T-cell (primary cell): Measurements from ENCODE around the gene TLR2. TPM values are rescaled to one million over a fixed set of nuclear protein-coding genes. Genes with fewer than 3 reads are reported as not detected.

Experiments
- ATAC-seq, 4 experiments: fragments of 200-7000 bp in 3 of 4; fragments of 150-1000 bp in 1 of 4; cut with Tn5 transposase; replicated peaks in 1 of 4; 1 replicate in 3 of 4; 2 replicates in 1 of 4; pipeline ENCODE4 v1.10.0; 2021; ENCODE audit warnings: moderate library complexity in 3 of 4, mild to moderate bottlenecking in 2 of 4, moderate number of reproducible peaks in 1 of 4
- CTCF ChIA-PET, 2 donors: fragments of 300-600 bp; sonication (Branson Sonifier 250); formaldehyde crosslinking; loops; one replicate each; lab custom pipeline; 2022; ENCODE audit warnings: antibody characterized with exemption in 2 of 2; lab: Charles Lee
- POLR2A ChIA-PET, 2 donors: fragments of 300-600 bp; sonication (Branson Sonifier 250); formaldehyde crosslinking; loops; one replicate each; lab custom pipeline; 2022; ENCODE audit warnings: antibody characterized with exemption in 2 of 2; lab: Charles Lee
- DNase-seq, 35 experiments: peaks; one replicate each; pipeline versions ENCODE4 v3.0.0 to v3.0.0-alpha.2; 2013 to 2023
- H3K27ac ChIP-seq: one replicate; pipeline ENCODE4 v1.5.1; 2013; ENCODE audit warnings: low read length
- H3K27me3 ChIP-seq, 2 experiments: replicated peaks in 1 of 2; 1 replicate in 1 of 2; 2 replicates in 1 of 2; pipeline versions ENCODE4 v1.6.1 to v1.7.0; 2013; ENCODE audit warnings: low read length in 1 of 2, mixed read lengths in 1 of 2; ENCODE audit not compliant: control insufficient read depth in 2 of 2, insufficient read depth in 2 of 2; ENCODE audit errors: extremely low read depth in 1 of 2
- H3K36me3 ChIP-seq, 2 donors: 1 replicate in 1 of 2; 2 replicates in 1 of 2; pipeline versions ENCODE4 v1.6.1 to v1.7.0; 2013; ENCODE audit warnings: low read length in 1 of 2; ENCODE audit not compliant: control insufficient read depth in 2 of 2, insufficient read depth in 1 of 2; ENCODE audit errors: extremely low read depth in 1 of 2
- H3K4me1 ChIP-seq, 2 experiments: 1 replicate in 1 of 2; 2 replicates in 1 of 2; pipeline versions ENCODE4 v1.6.1 to v1.7.0; 2013; ENCODE audit warnings: low read length in 2 of 2, mixed read lengths in 1 of 2; ENCODE audit not compliant: insufficient read depth in 2 of 2, control insufficient read depth in 1 of 2; ENCODE audit errors: extremely low read depth in 1 of 2
- H3K4me3 ChIP-seq, 2 donors: 1 replicate in 1 of 2; 2 replicates in 1 of 2; pipeline versions ENCODE4 v1.5.1 to v1.7.0; 2013; ENCODE audit warnings: mild to moderate bottlenecking in 2 of 2, low read length in 1 of 2, moderate library complexity in 1 of 2; ENCODE audit not compliant: control insufficient read depth in 1 of 2; ENCODE audit errors: extremely low read depth in 1 of 2
- H3K9me3 ChIP-seq: 2 replicates; pipeline ENCODE4 v1.7.0; 2013
- H3K27ac Mint-ChIP-seq, 2 donors: one replicate each; pipeline ENCODE4 v1.8.0; 2020 to 2021; ENCODE audit warnings: mild to moderate bottlenecking in 2 of 2, mixed read lengths in 2 of 2
- H3K27me3 Mint-ChIP-seq, 2 donors: one replicate each; pipeline ENCODE4 v1.8.0; 2021 to 2022; ENCODE audit warnings: mixed read lengths in 2 of 2
- H3K36me3 Mint-ChIP-seq: one replicate; pipeline ENCODE4 v1.8.0; 2021; ENCODE audit warnings: mixed read lengths
- H3K4me1 Mint-ChIP-seq, 3 donors: one replicate each; pipeline ENCODE4 v1.8.0; 2020 to 2022; ENCODE audit warnings: mixed read lengths in 3 of 3, mild to moderate bottlenecking in 1 of 3
- H3K4me3 Mint-ChIP-seq, 3 donors: one replicate each; pipeline ENCODE4 v1.8.0; 2020 to 2022; ENCODE audit warnings: mild to moderate bottlenecking in 3 of 3, mixed read lengths in 3 of 3, moderate library complexity in 3 of 3
- H3K9me3 Mint-ChIP-seq, 3 donors: one replicate each; pipeline ENCODE4 v1.8.0; 2020 to 2022; ENCODE audit warnings: mixed read lengths in 3 of 3
- WGBS: methylation state at CpG from one replicate; pipeline ENCODE4 v1.1.5; 2013; ENCODE audit warnings: missing lambda C conversion rate; ENCODE audit not compliant: insufficient coverage; 5-methylcytosine and 5-hydroxymethylcytosine counted together
- total RNA-seq, 35 experiments: library from RNA in 6 of 35; stranded (reverse) in 6 of 35; fragments of 120-200 nt in 1 of 35; gene quantifications; one replicate each; pipeline versions ENCODE4 v1.2.1 to v1.2.4 and lab custom pipeline; 2013 to 2026

Gene TLR2
- total RNA-seq, 5 donors from 2014 or later (not counting 1 experiment from before 2014, with no cell fraction given), result 1.1 to 2.3 (median 1.9) TPM

DNA sequence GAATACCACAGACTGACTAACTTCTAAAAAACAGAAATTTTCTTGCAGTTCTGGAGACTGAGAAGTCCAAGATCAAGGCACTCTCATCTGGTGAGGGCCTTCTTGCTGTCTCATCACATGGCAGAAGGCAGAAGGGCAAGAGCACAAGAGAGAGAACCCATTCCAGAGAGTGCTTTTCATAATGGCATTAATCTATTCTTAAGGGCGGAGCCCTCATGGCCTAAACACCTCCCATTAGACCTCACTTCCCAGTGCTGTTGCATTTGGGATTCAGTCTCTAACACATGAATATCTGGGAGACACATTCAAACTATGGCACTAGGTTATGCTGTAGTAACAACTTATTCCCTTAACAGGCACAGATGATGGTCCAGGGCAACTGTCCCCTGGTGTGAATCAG is 37.1 kb upstream of the TLR2 start:
- Mint-ChIP-seq H3K27ac (no peak overlapping the region), H3K27me3 (no peaks in the 10 kb centered on the region), H3K9me3 (no peaks in the 10 kb centered on the region), H3K4me1 (peaks cover 21 to 29% (median 26%) of the 10 kb centered on the region in 3 donors), H3K36me3 (no peaks in the 10 kb centered on the region), H3K4me3 (no peak overlapping the region)
- H3K27ac ChIP-seq, result no peak overlapping the region
- POLR2A ChIA-PET, result no interaction called here
- H3K9me3 ChIP-seq, result no peaks in the 10 kb centered on the region
- DNase-seq, result no peak
- H3K4me3 ChIP-seq, result no peak overlapping the region
- no peak for ATAC-seq
- H3K27me3 ChIP-seq, result no peaks in the 10 kb centered on the region
- WGBS, result 83% methylated on average over 1 of the region's 1 CpG
- peaks cover 13 to 15% of the 10 kb centered on the region in 2 experiments for H3K4me1 ChIP-seq
- CTCF ChIA-PET, result interaction anchor here in 1 of 2 donors (1.0 to 1.1 kb wide), 2 partner anchors 11 to 563 kb away, joined by 3 read pairs; no protein-coding TSS in a partner anchor
- H3K36me3 ChIP-seq, result no peaks in the 10 kb centered on the region

- H3K4me1 ChIP-seq, result peaks cover 19 to 22% of the 10 kb centered on the region in 2 experiments
- H3K27me3 Mint-ChIP-seq, result no peaks in the 10 kb centered on the region
- H3K27ac ChIP-seq, result no peak overlapping the region
- no peaks in the 10 kb centered on the region for H3K36me3 Mint-ChIP-seq
- no peaks in the 10 kb centered on the region for H3K9me3 Mint-ChIP-seq
- ChIA-PET POLR2A (interaction anchor here in 1 of 2 donors (0.6 kb wide), 1 partner anchor 268 kb away, joined by 5 read pairs; no protein-coding TSS in a partner anchor), CTCF (interaction anchor here (0.5 to 0.9 kb wide), 6 partner anchors 9 to 1093 kb away, joined by 3 to 8 read pairs (median 4); no protein-coding TSS in a partner anchor)
- WGBS, result 74% methylated on average over 4 of the region's 4 CpGs
- no peaks in the 10 kb centered on the region for H3K9me3 ChIP-seq
- H3K36me3 ChIP-seq, result no peaks in the 10 kb centered on the region
- no peaks in the 10 kb centered on the region for H3K27me3 ChIP-seq
- H3K4me3 ChIP-seq, result no peak overlapping the region
- peaks cover 28 to 35% (median 32%) of the 10 kb centered on the region in 3 donors for H3K4me1 Mint-ChIP-seq
- DNase-seq, result no peak
- ATAC-seq, result no peak
- no peak overlapping the region for H3K27ac Mint-ChIP-seq
- H3K4me3 Mint-ChIP-seq, result no peak overlapping the region
These were observed 36.1 kb upstream of the TLR2 start for GRCh38 chr4:153647975-153648374.

DNA sequence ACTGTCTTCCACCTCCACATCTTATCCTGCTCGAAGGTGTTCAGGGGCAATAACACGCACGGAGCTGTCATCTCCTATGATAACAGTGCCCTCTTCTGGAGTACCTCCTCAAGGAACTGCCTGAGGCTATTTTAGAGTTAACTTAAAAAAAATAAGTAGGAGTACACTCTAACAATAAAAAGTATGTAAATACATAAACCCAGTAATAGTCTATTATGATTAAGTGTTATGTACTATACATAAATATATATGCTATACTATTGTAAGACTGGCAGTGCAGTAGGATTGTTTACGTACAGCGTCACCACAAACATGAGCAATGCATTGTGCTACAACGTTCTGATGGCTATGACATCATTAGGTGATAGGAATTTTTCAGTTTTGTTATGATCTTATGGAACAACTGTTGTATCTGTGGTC is 34.5 kb upstream of the TLR2 start:
- Mint-ChIP-seq H3K27me3 (no peaks in the 10 kb centered on the region), H3K4me1 (peaks cover 26 to 32% (median 31%) of the 10 kb centered on the region in 3 donors), H3K36me3 (no peaks in the 10 kb centered on the region), H3K9me3 (no peaks in the 10 kb centered on the region), H3K27ac (no peak overlapping the region), H3K4me3 (no peak overlapping the region)
- DNase-seq (peak in 1 of 35 experiments; percentile 16), ATAC-seq (no peak)
- Histone ChIP-seq H3K27ac (no peak overlapping the region), H3K9me3 (no peaks in the 10 kb centered on the region), H3K36me3 (no peaks in the 10 kb centered on the region), H3K4me1 (peaks cover 16 to 19% of the 10 kb centered on the region in 2 experiments), H3K4me3 (no peak overlapping the region), H3K27me3 (no peaks in the 10 kb centered on the region)
- ChIA-PET POLR2A (interaction anchor here in 1 of 2 donors (0.6 kb wide), 1 partner anchor 892 kb away, joined by 3 read pairs; no protein-coding TSS in a partner anchor), CTCF (interaction anchor here (0.5 to 2.2 kb wide), 3 partner anchors 14 to 859 kb away, joined by 3 to 6 read pairs (median 4); no protein-coding TSS in a partner anchor)
- WGBS, result no CpG with 5 or more reads among the region's 6 CpGs

DNA sequence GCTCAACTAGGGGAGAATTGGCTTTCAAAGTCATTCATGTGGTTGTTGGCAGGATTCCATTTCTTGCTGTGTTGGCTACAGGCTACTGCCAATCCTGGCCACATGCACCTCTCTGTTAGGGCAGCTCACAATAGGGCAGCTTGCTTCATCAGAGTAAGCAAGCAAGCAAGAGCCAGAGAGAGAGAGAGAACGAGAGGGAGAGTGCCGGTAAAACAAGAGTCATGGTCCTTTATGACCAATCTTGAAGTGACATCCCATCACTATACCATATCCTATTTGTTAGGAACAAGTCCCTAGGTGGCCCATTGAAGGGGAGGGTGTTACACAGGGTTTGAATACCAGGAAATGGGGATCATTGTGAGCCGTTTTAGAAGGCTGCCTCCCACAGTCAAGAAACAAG is 33.0 kb upstream of the TLR2 start:
- Histone ChIP-seq H3K4me1 (peaks cover 16 to 19% of the 10 kb centered on the region in 2 experiments), H3K36me3 (no peaks in the 10 kb centered on the region), H3K9me3 (no peaks in the 10 kb centered on the region), H3K4me3 (no peak overlapping the region), H3K27me3 (no peaks in the 10 kb centered on the region), H3K27ac (no peak overlapping the region)
- WGBS, result no CpG with 5 or more reads among the region's 3 CpGs
- Mint-ChIP-seq H3K4me1 (peaks cover 26 to 32% (median 31%) of the 10 kb centered on the region in 3 donors), H3K9me3 (no peaks in the 10 kb centered on the region), H3K27me3 (peaks cover 0 to 2% of the 10 kb centered on the region in 2 donors), H3K27ac (peak overlapping the region; percentile 82 to 84), H3K4me3 (peak overlapping the region in 1 of 3 donors; percentile 19), H3K36me3 (no peaks in the 10 kb centered on the region)
- DNase-seq (no peak), ATAC-seq (no peak)
- POLR2A ChIA-PET, result no interaction called here
- CTCF ChIA-PET, result interaction anchor here (1.0 to 2.2 kb wide), 3 partner anchors 8 to 508 kb away, joined by 3 to 6 read pairs (median 4); no protein-coding TSS in a partner anchor

DNA sequence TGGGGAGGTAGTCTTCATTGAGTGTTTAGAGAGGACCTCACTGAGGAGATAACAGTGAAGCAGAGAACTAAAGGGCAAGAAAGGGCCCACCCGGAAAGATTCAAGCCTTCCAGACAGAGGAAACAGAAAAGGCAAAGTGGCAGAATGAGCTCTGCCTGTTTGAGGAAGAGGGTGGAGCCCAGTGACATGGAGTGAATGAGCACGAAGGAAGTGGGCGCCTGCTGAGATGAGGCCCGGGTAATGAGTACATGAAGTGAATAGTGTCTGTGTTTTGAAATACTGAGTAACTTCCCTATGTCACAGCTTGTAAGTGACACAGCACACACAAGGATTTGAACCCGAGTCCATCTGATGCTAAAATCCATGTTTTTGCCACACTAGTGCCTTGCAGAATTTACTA is 32.5 kb upstream of the TLR2 start:
- H3K27ac Mint-ChIP-seq, result peak overlapping the region; percentile 82 to 84
- DNase-seq, result peak; percentile 21 to 72 (median 50)
- H3K4me3 Mint-ChIP-seq, result peak overlapping the region in 2 of 3 donors; percentile 19 to 29
- H3K9me3 Mint-ChIP-seq, result no peaks in the 10 kb centered on the region
- Histone ChIP-seq H3K36me3 (no peaks in the 10 kb centered on the region), H3K27ac (no peak overlapping the region), H3K4me1 (peaks cover 16 to 19% of the 10 kb centered on the region in 2 experiments), H3K4me3 (no peak overlapping the region), H3K9me3 (no peaks in the 10 kb centered on the region), H3K27me3 (no peaks in the 10 kb centered on the region)
- no peaks in the 10 kb centered on the region for H3K36me3 Mint-ChIP-seq
- WGBS, result 10% methylated on average over 5 of the region's 5 CpGs
- ATAC-seq, result peak; percentile 97 to 98 (median 98)
- peaks cover 26 to 32% (median 31%) of the 10 kb centered on the region in 3 donors for H3K4me1 Mint-ChIP-seq
- ChIA-PET POLR2A (interaction anchor here (0.6 kb wide), 2 partner anchors 15 to 1478 kb away, joined by 4 to 5 read pairs; no protein-coding TSS in a partner anchor), CTCF (interaction anchor here in 1 of 2 donors (0.6 to 1.0 kb wide), 2 partner anchors 8 to 567 kb away, joined by 3 to 4 read pairs; no protein-coding TSS in a partner anchor)
- H3K27me3 Mint-ChIP-seq, result peaks cover 0 to 5% of the 10 kb centered on the region in 2 donors

GRCh38 chr4:153652051-153652784 is 31.9 kb upstream of the TLR2 start:
- Mint-ChIP-seq H3K27me3 (peaks cover 0 to 5% of the 10 kb centered on the region in 2 donors), H3K27ac (peak overlapping the region; percentile 82 to 84), H3K36me3 (no peaks in the 10 kb centered on the region), H3K4me3 (peak overlapping the region in 1 of 3 donors; percentile 19), H3K4me1 (peaks cover 26 to 32% (median 31%) of the 10 kb centered on the region in 3 donors), H3K9me3 (no peaks in the 10 kb centered on the region)
- WGBS, result 80% methylated on average over 3 of the region's 11 CpGs
- ATAC-seq (peak in 1 of 4 experiments; percentile 11), DNase-seq (no peak)
- CTCF ChIA-PET, result interaction anchor here in 1 of 2 donors (0.6 to 1.0 kb wide), 4 partner anchors 9 to 567 kb away, joined by 3 to 11 read pairs (median 4); no protein-coding TSS in a partner anchor
- Histone ChIP-seq H3K4me1 (peaks cover 16 to 19% of the 10 kb centered on the region in 2 experiments), H3K9me3 (no peaks in the 10 kb centered on the region), H3K27ac (no peak overlapping the region), H3K36me3 (no peaks in the 10 kb centered on the region), H3K4me3 (no peak overlapping the region), H3K27me3 (no peaks in the 10 kb centered on the region)
- POLR2A ChIA-PET, result interaction anchor here (0.6 kb wide), 2 partner anchors 16 to 1479 kb away, joined by 4 to 5 read pairs; no protein-coding TSS in a partner anchor
